HFF-Myc (cell line): ENCODE results near the gene LIPC.

ENCODE experiments used
- DNase-seq: peaks from one replicate; pipeline ENCODE4 v3.0.0-alpha.2; 2011; ENCODE audit warnings: low read depth; ENCODE audit errors: extremely low read depth
- H3K4me3 ChIP-seq: replicated peaks from 2 replicates; pipeline ENCODE4 v1.5.1; 2011; ENCODE audit warnings: low read depth, mild to moderate bottlenecking, control low read depth, low read length
- TF ChIP-seq, protein P1 (sequence below): IDR thresholded peaks from 2 replicates; pipeline ENCODE4 v1.5.1; 2012; ENCODE audit warnings: mild to moderate bottlenecking, low read depth, low read length, control low read depth; ENCODE audit errors: missing control alignments

The LIPC gene

DNA sequence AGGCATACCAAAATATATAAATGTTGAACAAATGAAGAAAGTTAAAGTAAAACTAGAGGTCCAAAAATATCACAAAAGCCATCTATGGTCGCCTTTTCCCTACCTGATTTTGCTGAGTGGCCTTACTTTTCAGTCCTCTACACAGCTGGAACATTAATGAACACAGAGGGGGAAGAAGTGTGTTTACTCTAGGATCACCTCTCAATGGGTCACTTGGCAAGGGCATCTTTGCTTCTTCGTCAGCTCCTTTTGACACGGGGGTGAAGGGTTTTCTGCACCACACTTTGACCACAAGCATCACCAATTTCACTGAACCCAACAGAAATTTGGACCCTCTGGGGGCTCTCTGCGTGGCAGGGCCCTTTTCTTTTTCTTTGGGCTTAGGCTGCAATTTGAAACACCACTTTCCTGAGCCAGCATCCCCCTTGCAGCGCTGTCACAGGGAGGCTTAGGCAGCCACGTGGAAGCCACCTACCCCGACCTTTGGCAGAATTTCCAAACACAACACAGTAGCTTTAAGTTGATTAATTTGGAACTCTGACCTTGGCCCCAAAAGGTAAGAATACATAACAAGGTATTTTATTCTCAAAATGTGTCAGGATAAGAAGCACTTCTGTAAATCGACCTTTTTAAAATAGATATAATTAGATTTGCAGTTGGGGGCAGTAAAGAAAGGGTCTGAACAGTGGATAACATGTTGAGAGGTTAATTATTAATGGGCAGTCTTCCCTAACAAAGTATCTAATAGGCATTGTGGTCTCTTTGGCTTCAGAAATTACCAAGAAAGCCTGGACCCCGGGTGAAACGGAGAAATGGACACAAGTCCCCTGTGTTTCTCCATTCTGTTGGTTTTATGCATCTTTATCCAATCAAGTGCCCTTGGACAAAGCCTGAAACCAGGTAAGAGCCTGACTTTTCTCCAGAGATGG lies at the start of gene LIPC:
Gene LIPC (plus strand): TSS at position 771 of the 929 bp plus-strand sequence. CDS start 42 bp downstream, at position 813.
- no peak for DNase-seq
- TF ChIP-seq, protein P1, sequence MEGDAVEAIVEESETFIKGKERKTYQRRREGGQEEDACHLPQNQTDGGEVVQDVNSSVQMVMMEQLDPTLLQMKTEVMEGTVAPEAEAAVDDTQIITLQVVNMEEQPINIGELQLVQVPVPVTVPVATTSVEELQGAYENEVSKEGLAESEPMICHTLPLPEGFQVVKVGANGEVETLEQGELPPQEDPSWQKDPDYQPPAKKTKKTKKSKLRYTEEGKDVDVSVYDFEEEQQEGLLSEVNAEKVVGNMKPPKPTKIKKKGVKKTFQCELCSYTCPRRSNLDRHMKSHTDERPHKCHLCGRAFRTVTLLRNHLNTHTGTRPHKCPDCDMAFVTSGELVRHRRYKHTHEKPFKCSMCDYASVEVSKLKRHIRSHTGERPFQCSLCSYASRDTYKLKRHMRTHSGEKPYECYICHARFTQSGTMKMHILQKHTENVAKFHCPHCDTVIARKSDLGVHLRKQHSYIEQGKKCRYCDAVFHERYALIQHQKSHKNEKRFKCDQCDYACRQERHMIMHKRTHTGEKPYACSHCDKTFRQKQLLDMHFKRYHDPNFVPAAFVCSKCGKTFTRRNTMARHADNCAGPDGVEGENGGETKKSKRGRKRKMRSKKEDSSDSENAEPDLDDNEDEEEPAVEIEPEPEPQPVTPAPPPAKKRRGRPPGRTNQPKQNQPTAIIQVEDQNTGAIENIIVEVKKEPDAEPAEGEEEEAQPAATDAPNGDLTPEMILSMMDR, result no peak

DNA sequence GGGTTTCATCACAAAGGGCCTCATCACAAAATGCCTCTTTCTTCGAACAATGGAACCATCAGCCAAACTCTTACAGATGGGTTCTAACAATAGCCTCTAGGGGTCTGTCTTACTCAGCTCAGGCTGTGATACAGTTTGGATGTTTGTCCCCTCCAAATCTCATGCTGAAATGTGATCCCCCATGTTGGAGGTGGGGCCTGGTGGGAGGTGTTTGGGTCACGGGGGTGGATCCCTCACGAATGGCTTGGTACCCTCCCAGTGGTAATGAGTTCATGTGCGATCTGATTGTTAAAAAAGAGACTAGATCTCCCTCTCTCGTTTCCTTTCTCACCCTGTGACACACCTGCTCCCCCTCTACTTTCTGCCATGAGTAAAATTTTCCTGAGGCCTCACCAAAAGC lies 47.9 kb upstream of the LIPC start:
- no peak for DNase-seq
- TF ChIP-seq, protein P1, result no peak

More for the DNA sequence above, at the start of gene LIPC:
- H3K4me3 ChIP-seq, result no peak within 1 kb of the TSS

DNA sequence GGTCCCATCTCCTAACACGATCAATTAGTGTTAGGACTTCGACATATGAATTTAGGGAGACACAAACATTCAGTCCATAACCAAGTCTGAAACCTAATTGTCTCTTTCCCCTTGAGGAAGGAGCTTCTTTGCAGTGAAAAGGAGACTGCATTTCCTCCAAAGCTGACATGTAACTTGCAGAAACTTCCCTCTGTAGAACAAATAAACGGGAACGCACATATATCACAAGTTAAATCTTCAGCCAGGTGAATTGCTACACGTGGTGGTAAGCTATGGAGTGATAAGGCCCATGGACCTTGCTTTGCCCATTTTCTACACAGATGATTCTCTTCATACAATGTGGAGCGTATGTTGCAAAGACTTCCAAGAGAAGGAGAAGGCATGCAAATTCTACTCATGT lies 47.1 kb upstream of the LIPC start:
- TF ChIP-seq, protein P1, result no peak
- H3K4me3 ChIP-seq, result no peak overlapping the region
- no peak for DNase-seq

More for the DNA sequence above, 47.9 kb upstream of the LIPC start:
- H3K4me3 ChIP-seq, result no peak overlapping the region

DNA sequence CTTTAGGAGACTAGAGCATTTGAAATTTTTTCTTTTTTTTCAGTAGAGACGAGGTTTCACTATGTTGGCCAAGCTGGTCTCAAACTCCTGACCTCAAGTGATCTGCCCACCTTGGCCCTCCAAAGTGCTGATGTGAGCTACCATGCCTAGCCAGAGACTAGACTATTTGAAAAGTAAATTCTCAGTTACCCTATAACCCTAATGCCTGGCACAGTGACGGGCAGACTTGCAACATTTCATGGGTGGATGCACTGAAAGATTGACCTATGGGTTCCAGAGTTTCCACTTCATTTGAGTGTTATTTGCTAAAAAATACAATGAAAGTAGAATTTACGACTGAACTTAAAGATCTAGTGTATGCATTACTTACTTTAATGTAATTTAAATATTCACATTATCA lies 45.7 kb upstream of the LIPC start:
- no peak for DNase-seq
- H3K4me3 ChIP-seq, result no peak overlapping the region
- TF ChIP-seq, protein P1, result no peak

DNA sequence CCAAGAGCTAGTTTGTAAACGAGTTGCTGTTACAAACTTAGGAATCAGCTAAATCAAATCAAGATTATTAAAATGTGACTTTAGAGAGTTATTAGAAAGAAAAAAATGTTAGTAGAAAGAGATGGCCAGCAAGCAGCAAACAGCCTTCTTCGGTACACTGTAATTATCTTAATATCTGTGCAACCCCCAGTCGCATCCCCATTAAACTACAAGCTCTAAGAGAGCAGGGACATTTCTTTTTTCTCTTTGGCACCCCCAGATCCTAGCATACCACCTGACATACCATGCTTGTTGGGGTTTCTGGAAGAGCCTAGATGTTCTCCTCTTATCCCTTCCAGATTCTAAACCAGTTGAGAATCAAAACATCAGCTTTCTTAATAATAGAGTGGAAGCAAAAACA lies 45.1 kb upstream of the LIPC start:
- TF ChIP-seq, protein P1, result no peak
- DNase-seq, result no peak
- no peak overlapping the region for H3K4me3 ChIP-seq

DNA sequence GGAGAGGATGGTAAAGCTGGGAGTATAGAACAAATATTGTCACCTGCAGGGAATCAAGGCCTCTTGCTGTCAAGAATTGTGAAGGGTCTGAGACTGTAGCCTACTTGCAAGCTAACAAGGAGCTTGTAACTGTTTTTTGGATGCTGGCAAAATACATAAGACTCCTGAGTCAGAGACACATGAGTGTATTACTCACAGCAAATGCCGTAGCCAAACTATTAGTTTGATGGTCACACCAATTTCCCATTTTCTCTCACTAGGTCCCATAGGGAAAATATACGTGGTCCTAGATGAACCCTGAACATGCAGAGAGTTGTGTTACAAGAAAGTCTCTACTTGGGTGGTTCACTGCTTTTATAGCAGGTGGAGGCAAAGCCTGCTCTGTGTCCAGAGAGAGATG lies 44.7 kb upstream of the LIPC start:
- no peak for DNase-seq
- no peak overlapping the region for H3K4me3 ChIP-seq
- TF ChIP-seq, protein P1, result no peak
